OCI-LY7 (cell line): ENCODE measurements around the gene CPPED1. TPM values are rescaled to one million over a fixed set of nuclear protein-coding genes. Genes with fewer than 3 reads are reported as not detected.

ENCODE experiments used
- BruUV-seq: library from RNA; stranded (reverse); fragments of 400-500 nt; replicated peaks from 2 replicates; lab custom pipeline; 2021; lab: Mats Ljungman, UMichigan
- CTCF ChIA-PET: fragments of 300-600 bp; sonication (Branson Sonifier 250); formaldehyde crosslinking; loops from one replicate; lab custom pipeline; 2022; ENCODE audit warnings: antibody characterized with exemption; ENCODE audit not compliant: unreplicated experiment; lab: Charles Lee
- POLR2A ChIA-PET: fragments of 300-600 bp; sonication (Branson Sonifier 250); formaldehyde crosslinking; loops from one replicate; lab custom pipeline; 2022; ENCODE audit warnings: antibody characterized with exemption; lab: Charles Lee
- DNase-seq: peaks from one replicate; pipeline ENCODE4 v3.0.0-alpha.2; 2015; ENCODE audit warnings: low spot score
- H2AFZ ChIP-seq: fragments of 200-600 bp; sonication (generic), shearing (Covaris generic); 2 replicates; pipeline ENCODE4 v1.6.1; 2014; ENCODE audit warnings: mild to moderate bottlenecking, antibody characterized with exemption, low read length, moderate library complexity
- H3K27ac ChIP-seq: fragments of 200-600 bp; sonication (generic); 2 replicates; pipeline ENCODE4 v1.5.1; 2014; ENCODE audit warnings: mixed run types, low read depth, mild to moderate bottlenecking, moderate library complexity, low read length, inconsistent platforms; ENCODE audit not compliant: poor library complexity, severe bottlenecking
- H3K36me3 ChIP-seq: fragments of 200-600 bp; sonication (generic); 2 replicates; pipeline ENCODE4 v1.6.1; 2014; ENCODE audit warnings: mild to moderate bottlenecking, antibody characterized with exemption, low read length, moderate library complexity, mixed read lengths; ENCODE audit not compliant: insufficient read depth
- H3K4me1 ChIP-seq: fragments of 200-600 bp; sonication (generic); 2 replicates; pipeline ENCODE4 v1.5.1; 2014; ENCODE audit warnings: mild to moderate bottlenecking, low read length; ENCODE audit not compliant: insufficient read depth, poor library complexity, severe bottlenecking
- H3K4me2 ChIP-seq: fragments of 200-600 bp; sonication (generic); 2 replicates; pipeline ENCODE4 v1.6.1; 2014; ENCODE audit warnings: mild to moderate bottlenecking, low read length
- H3K4me3 ChIP-seq: fragments of 200-600 bp; sonication (generic); 2 replicates; pipeline ENCODE4 v1.5.1; 2014; ENCODE audit warnings: mild to moderate bottlenecking, low read depth, low read length; ENCODE audit not compliant: poor library complexity, severe bottlenecking
- H3K79me2 ChIP-seq: fragments of 200-600 bp; sonication (generic); 2 replicates; pipeline ENCODE4 v1.6.1; 2016; ENCODE audit warnings: low read depth, mild to moderate bottlenecking, low read length, moderate library complexity, mixed read lengths; ENCODE audit not compliant: insufficient read depth
- H3K9me2 ChIP-seq: fragments of 200-600 bp; sonication (generic); 2 replicates; pipeline ENCODE4 v1.6.1; 2016; ENCODE audit warnings: mild to moderate bottlenecking, low read length, mixed read lengths; ENCODE audit not compliant: insufficient read depth
- H3K9me3 ChIP-seq: fragments of 200-600 bp; sonication (generic); 2 replicates; pipeline ENCODE4 v1.6.1; 2014; ENCODE audit warnings: mild to moderate bottlenecking, mixed run types, low read length, mixed read lengths
- H4K20me1 ChIP-seq: fragments of 200-600 bp; sonication (generic); 2 replicates; pipeline ENCODE4 v1.6.1; 2014; ENCODE audit warnings: mild to moderate bottlenecking, antibody characterized with exemption, low read length, moderate library complexity, mixed read lengths; ENCODE audit not compliant: insufficient read depth
- EZH2phosphoT487 ChIP-seq: fragments of 200-600 bp; sonication (generic); IDR thresholded peaks from 2 replicates; pipeline ENCODE4 v1.6.1; 2018; ENCODE audit warnings: low read depth, borderline replicate concordance, mild to moderate bottlenecking, mixed run types, antibody characterized with exemption, low read length, moderate library complexity, mixed read lengths
- intact Hi-C: fragments of 100-400 bp; cut with micrococcal nuclease; formaldehyde crosslinking; loops from one replicate; pipeline ENCODE4 v1.10.0; 2022; ENCODE audit not compliant: unreplicated experiment
- total RNA-seq, 2 experiments: library from RNA; depleted of rRNA in 1 of 2; stranded (reverse); fragments of >200 nt in 1 of 2; shearing (Covaris generic) in 1 of 2; gene quantifications; 2 replicates each; pipeline ENCODE4 v1.2.3, GENCODE V29; 2014 to 2022
- TF ChIP-seq, protein P1 (sequence below): fragments of 200-600 bp; sonication (generic); conservative IDR thresholded peaks from 2 replicates; pipeline ENCODE4 v1.5.1; 2014; ENCODE audit warnings: mild to moderate bottlenecking, antibody characterized with exemption, low read length, moderate library complexity, mixed read lengths

CPPED1 gene
- total RNA-seq, 2 experiments from 2014 or later = 8.6 to 14.2 TPM

DNA sequence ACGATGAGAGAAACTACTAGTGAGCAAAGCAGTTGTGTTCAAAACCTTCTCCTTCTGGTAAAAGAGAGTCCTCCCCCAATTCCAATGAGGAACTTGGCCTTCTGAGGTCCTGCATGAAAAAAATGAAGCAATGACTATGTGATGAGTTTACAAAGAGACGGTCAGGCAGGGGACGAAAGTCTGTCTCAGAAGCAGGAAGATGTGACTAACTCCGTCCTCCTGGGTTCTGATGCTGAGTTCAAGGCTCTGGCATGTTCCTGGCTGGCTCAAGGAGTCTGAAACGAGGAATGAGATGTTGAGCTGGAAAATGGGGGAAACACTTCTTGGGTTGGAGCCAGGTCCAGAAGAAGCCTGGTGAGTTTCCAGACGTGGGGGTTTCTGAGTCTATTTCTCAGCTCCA is 129.6 kb downstream of the CPPED1 start:
- TF ChIP-seq, protein P1, sequence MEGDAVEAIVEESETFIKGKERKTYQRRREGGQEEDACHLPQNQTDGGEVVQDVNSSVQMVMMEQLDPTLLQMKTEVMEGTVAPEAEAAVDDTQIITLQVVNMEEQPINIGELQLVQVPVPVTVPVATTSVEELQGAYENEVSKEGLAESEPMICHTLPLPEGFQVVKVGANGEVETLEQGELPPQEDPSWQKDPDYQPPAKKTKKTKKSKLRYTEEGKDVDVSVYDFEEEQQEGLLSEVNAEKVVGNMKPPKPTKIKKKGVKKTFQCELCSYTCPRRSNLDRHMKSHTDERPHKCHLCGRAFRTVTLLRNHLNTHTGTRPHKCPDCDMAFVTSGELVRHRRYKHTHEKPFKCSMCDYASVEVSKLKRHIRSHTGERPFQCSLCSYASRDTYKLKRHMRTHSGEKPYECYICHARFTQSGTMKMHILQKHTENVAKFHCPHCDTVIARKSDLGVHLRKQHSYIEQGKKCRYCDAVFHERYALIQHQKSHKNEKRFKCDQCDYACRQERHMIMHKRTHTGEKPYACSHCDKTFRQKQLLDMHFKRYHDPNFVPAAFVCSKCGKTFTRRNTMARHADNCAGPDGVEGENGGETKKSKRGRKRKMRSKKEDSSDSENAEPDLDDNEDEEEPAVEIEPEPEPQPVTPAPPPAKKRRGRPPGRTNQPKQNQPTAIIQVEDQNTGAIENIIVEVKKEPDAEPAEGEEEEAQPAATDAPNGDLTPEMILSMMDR = no peak
- no peak for TF ChIP-seq EZH2phosphoT487
- no peaks in the 10 kb centered on the region for H3K9me2 ChIP-seq
- BruUV-seq = no TSS peak
- ChIA-PET CTCF (no interaction called here), POLR2A (interaction anchor here (0.6 kb wide), 1 partner anchor 144 kb away, joined by 3 read pairs; no protein-coding TSS in a partner anchor)
- H4K20me1 ChIP-seq = no peaks in the 10 kb centered on the region
- intact Hi-C loops = no loop called here
- H3K4me3 ChIP-seq = no peak overlapping the region
- no peaks in the 10 kb centered on the region for H3K36me3 ChIP-seq
- H3K4me2 ChIP-seq = no peak overlapping the region
- H3K4me1 ChIP-seq = peaks cover 12% of the 10 kb centered on the region
- H2AFZ ChIP-seq = no peak overlapping the region
- H3K9me3 ChIP-seq = peaks cover 3% of the 10 kb centered on the region; the same call in 1 of the 2 replicates
- no peak for DNase-seq
- H3K79me2 ChIP-seq = no peaks in the 10 kb centered on the region
- no peak overlapping the region for H3K27ac ChIP-seq

DNA sequence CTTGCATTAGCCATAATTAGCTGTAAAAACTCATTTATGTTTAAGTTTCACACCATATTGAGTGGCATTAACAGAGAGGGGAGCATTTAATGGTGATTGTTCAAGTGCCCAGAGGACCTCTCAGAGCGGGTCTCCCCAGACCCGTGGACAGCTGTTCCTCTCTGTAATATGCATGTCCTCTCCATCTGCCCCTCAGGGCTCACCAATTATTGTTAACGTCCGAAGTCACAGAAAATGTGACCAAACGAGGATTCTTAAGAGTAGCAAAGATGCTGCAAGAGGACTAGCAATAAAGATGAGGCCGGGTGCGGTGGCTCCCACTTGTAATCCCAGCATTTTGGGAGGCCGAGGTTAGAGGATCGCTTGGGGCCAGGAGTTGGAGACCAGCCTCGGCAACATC is 130.2 kb downstream of the CPPED1 start:
- H2AFZ ChIP-seq = no peak overlapping the region
- no peaks in the 10 kb centered on the region for H3K79me2 ChIP-seq
- ChIA-PET CTCF (no interaction called here), POLR2A (no interaction called here)
- TF ChIP-seq EZH2phosphoT487 = no peak
- TF ChIP-seq, protein P1 = no peak
- no peak overlapping the region for H3K4me2 ChIP-seq
- no peaks in the 10 kb centered on the region for H3K9me2 ChIP-seq
- no peak for DNase-seq
- no peaks in the 10 kb centered on the region for H4K20me1 ChIP-seq
- no peak overlapping the region for H3K4me3 ChIP-seq
- H3K9me3 ChIP-seq = peaks cover 9% of the 10 kb centered on the region; the same call in 1 of the 2 replicates
- no TSS peak for BruUV-seq
- H3K27ac ChIP-seq = no peak overlapping the region
- H3K36me3 ChIP-seq = no peaks in the 10 kb centered on the region
- H3K4me1 ChIP-seq = peaks cover 12% of the 10 kb centered on the region
- intact Hi-C loops = no loop called here

DNA sequence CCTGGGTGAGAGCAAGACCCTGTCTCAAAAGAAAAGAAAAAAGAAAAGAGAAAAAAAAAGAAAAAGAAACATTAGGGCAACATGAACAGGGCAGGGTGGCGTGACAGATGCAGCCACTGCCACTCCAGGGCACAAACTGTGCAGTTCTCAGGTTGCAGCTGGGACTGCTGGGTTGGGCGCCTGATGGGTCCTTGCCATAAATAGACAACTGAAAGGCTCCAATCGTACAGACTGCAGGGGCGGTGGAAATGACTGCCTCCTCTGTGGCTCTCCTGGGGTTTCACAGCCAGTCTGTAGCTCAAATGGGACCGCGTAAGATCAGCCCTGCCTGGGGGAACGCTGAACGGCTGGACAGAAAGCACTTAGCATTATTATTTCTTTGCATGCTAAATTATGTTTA is 130.7 kb downstream of the CPPED1 start:
- POLR2A ChIA-PET = no interaction called here

More for the DNA sequence above, 130.7 kb downstream of the CPPED1 start:
- H2AFZ ChIP-seq = no peak overlapping the region
- H3K79me2 ChIP-seq = no peaks in the 10 kb centered on the region
- H3K4me1 ChIP-seq = peaks cover 12% of the 10 kb centered on the region
- no peak for TF ChIP-seq EZH2phosphoT487
- TF ChIP-seq, protein P1 = no peak
- H3K9me3 ChIP-seq = peaks cover 13% of the 10 kb centered on the region; the same call in 1 of the 2 replicates
- H3K4me2 ChIP-seq = no peak overlapping the region
- H3K27ac ChIP-seq = no peak overlapping the region
- CTCF ChIA-PET = no interaction called here
- H4K20me1 ChIP-seq = no peaks in the 10 kb centered on the region
- intact Hi-C loops = no loop called here
- no TSS peak for BruUV-seq
- DNase-seq = no peak
- no peaks in the 10 kb centered on the region for H3K36me3 ChIP-seq
- no peak overlapping the region for H3K4me3 ChIP-seq
- H3K9me2 ChIP-seq = no peaks in the 10 kb centered on the region
